ENCODE data around the gene EPN3.

DNA sequence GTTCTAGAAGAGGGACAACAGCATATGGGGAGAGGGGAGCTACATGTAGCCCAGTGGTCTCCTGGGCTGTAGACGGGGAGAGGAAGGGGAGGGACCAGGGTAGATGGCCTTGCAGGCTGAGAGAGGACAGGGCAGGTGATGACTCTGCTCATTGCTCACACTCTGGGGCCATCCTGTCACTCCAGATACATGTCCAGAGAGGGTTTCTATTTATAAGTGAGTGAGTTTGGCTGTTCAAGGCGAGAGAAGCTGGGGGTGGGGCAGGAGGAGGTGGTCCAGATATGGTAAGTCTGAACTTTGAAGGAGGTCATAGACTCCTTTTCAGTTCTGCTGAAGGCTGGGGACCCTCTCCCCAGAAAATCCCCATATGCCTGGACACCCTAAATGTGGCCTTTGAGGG is 50.2 kb downstream of the EPN3 start:
- TF ChIP-seq CEBPB (IDR thresholded peaks at IDR 0.05) (no peak), RAD21 (IDR thresholded peaks at IDR 0.05; ENCODE audit: low read depth) (no peak), NFIC (IDR thresholded peaks at IDR 0.05) (no peak), EP300 (IDR thresholded peaks at IDR 0.05; ENCODE audit: borderline replicate concordance) (no peak), ZBTB7A (IDR thresholded peaks at IDR 0.05; ENCODE audit: low read depth) (no peak), FOXM1 (IDR thresholded peaks at IDR 0.05; ENCODE audit: borderline replicate concordance, low read depth) (no peak), TAF1 (IDR thresholded peaks at IDR 0.05; ENCODE audit: low read depth) (no peak)
- TF ChIP-seq, protein P1, sequence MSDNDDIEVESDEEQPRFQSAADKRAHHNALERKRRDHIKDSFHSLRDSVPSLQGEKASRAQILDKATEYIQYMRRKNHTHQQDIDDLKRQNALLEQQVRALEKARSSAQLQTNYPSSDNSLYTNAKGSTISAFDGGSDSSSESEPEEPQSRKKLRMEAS (IDR thresholded peaks at IDR 0.05): no peak
- TF ChIP-seq, protein P2, sequence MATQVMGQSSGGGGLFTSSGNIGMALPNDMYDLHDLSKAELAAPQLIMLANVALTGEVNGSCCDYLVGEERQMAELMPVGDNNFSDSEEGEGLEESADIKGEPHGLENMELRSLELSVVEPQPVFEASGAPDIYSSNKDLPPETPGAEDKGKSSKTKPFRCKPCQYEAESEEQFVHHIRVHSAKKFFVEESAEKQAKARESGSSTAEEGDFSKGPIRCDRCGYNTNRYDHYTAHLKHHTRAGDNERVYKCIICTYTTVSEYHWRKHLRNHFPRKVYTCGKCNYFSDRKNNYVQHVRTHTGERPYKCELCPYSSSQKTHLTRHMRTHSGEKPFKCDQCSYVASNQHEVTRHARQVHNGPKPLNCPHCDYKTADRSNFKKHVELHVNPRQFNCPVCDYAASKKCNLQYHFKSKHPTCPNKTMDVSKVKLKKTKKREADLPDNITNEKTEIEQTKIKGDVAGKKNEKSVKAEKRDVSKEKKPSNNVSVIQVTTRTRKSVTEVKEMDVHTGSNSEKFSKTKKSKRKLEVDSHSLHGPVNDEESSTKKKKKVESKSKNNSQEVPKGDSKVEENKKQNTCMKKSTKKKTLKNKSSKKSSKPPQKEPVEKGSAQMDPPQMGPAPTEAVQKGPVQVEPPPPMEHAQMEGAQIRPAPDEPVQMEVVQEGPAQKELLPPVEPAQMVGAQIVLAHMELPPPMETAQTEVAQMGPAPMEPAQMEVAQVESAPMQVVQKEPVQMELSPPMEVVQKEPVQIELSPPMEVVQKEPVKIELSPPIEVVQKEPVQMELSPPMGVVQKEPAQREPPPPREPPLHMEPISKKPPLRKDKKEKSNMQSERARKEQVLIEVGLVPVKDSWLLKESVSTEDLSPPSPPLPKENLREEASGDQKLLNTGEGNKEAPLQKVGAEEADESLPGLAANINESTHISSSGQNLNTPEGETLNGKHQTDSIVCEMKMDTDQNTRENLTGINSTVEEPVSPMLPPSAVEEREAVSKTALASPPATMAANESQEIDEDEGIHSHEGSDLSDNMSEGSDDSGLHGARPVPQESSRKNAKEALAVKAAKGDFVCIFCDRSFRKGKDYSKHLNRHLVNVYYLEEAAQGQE (IDR thresholded peaks at IDR 0.05; ENCODE audit: low read depth): no peak

Measured in Ishikawa (cell line).